ENCODE results near the gene NDUFC1.

DNA sequence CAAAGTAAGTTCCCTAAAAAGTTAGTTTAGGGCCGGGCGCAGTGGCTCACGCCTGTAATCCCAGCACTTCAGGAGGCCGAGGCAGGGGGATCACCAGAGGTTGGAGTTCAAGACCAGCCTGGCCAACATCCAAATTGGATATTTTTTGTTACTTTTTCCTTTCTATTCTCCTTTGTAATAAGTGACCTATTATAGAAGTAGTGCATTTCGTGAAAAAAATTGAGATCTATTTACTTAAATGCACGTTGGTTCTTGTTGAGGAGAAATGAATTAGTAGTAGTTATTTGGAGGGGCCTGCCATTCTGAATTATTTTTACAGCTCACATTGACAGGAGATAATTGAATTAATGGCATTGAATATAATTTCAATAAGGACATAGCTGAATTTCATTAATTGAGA is 22.3 kb upstream of the NDUFC1 start:
- TF ChIP-seq, protein P1, sequence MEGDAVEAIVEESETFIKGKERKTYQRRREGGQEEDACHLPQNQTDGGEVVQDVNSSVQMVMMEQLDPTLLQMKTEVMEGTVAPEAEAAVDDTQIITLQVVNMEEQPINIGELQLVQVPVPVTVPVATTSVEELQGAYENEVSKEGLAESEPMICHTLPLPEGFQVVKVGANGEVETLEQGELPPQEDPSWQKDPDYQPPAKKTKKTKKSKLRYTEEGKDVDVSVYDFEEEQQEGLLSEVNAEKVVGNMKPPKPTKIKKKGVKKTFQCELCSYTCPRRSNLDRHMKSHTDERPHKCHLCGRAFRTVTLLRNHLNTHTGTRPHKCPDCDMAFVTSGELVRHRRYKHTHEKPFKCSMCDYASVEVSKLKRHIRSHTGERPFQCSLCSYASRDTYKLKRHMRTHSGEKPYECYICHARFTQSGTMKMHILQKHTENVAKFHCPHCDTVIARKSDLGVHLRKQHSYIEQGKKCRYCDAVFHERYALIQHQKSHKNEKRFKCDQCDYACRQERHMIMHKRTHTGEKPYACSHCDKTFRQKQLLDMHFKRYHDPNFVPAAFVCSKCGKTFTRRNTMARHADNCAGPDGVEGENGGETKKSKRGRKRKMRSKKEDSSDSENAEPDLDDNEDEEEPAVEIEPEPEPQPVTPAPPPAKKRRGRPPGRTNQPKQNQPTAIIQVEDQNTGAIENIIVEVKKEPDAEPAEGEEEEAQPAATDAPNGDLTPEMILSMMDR (conservative IDR thresholded peaks at IDR 0.05) = no peak
- TF ChIP-seq ZFX (IDR thresholded peaks at IDR 0.05) = no peak

Data from C4-2B (cell line).